GM18909 (cell line): ENCODE measurements around the gene PEX7.
"Not testable (repeated sequence)": the region's sequence is repeated elsewhere in the genome, so short reads cannot be mapped to it uniquely, and the experiment has no call there.

Experiments used
- ATAC-seq: cut with Tn5 transposase; IDR thresholded peaks from one replicate; pipeline ENCODE4 v1.9.1; 2021; ENCODE audit warnings: mild to moderate bottlenecking; ENCODE audit not compliant: unreplicated experiment, poor library complexity

PEX7 gene

GRCh38 chr6:136831873-136832562 is 9.6 kb downstream of the PEX7 start:
- ATAC-seq, result no peak

GRCh38 chr6:136840276-136841001 is 18.0 kb downstream of the PEX7 start:
- ATAC-seq, result no peak

DNA sequence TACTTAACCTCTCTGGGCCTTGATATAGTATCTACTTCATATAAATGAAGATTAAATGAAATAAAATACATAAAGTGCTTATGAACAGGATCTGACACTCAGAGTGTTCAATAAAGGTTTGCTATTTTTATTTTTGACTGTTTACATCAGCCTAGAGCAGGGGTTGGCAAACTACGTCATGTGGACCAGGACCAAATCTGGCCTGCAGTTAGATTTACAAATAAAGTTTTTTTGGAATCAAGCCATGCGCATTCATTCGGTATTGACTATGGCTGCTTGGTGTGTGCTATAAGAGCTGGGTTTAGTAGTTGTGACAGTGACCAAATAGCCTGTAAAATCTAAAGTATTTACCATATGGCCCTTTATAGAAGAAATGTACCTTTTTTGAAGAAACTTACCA is 20.8 kb downstream of the PEX7 start:
- no peak for ATAC-seq

- no peak for ATAC-seq
These were observed 23.7 kb downstream of the PEX7 start for GRCh38 chr6:136846046-136846445.

- not testable (repeated sequence) for ATAC-seq
These were observed 24.1 kb downstream of the PEX7 start for GRCh38 chr6:136846477-136846876.

DNA sequence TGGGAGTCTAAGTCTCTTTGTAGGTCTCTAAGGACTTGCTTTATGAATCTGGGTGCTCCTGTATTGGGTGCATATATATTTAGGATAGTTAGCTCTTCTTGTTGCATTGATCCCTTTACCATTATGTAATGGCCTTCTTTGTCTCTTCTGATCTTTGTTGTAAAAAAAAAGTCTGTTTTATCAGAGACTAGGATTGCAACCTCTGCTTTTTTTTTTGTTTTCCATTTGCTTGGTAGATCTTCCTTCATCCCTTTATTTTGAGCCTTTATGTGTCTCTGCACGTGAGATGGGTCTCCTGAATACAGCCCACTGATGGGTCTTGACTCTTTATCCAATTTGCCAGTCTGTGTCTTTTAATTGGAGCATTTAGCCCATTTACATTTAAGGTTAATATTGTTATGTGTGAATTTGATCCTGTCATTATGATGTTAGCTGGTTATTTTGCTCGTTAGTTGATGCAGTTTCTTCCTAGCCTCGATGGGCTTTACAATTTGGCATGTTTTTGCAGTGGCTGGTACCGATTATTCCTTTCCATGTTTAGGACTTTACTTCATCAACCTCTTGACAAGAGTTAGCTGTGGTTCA is 27.7 kb downstream of the PEX7 start:
- ATAC-seq, result not testable (repeated sequence)

DNA sequence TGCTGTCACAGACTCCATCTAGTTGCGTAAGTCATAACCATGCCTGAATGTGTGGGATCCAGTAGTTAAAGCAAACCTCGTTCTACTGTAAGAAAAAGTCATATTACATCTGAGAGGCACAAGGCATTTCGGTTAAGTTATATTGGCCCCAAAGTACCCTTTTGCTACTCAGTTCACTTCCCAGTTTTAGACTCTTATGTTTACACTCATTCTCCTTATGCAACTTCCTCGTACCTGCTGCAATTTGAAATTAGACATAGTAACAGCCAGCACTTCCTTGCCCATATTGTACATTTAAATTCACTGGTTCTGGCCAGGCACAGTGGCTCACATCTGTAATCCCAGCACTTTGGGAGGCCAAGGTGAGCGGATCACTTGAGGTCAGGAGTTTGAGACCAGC is 37.0 kb downstream of the PEX7 start:
- no peak for ATAC-seq

- no peak for ATAC-seq
These were observed 37.7 kb downstream of the PEX7 start for GRCh38 chr6:136860043-136860442.

DNA sequence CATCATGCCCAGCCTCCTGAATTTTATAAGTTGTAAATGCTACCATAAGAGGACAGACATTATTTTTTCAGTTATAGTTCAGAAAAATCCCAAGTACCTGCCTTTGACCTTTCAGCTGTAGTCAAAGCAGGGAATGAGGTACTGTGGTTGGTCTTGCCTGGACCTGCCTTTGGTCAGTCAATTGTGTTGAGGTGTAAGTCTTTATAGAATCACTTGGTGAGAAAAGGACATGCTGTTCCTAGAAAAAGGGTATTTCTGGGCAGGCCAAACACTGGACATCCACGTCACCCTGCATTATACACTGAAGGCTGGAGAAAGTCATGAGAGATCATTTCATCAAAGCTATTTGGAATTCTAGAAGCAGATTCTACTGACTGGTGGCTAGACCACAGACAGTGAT is 40.3 kb downstream of the PEX7 start:
- ATAC-seq, result no peak

GRCh38 chr6:136863752-136864151 is 41.4 kb downstream of the PEX7 start:
- no peak for ATAC-seq

DNA sequence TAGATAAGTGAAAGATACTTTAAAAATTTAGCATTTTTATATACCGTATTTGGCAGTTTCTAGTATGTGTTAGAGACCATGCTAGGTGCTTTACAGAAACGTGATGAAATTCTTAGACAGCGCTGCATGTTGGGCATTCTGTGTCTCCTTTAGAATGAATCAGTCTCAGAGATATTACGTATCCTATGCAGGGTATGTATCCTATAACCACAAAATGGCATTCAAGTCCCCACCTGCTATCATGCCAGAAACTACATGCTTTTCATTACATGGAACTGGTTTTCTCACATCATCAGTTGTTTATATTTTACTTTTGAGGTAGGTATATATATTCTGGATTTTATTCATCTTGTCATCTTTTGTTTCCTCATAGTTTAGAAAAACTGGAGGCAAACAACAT is 42.3 kb downstream of the PEX7 start:
- no peak for ATAC-seq

DNA sequence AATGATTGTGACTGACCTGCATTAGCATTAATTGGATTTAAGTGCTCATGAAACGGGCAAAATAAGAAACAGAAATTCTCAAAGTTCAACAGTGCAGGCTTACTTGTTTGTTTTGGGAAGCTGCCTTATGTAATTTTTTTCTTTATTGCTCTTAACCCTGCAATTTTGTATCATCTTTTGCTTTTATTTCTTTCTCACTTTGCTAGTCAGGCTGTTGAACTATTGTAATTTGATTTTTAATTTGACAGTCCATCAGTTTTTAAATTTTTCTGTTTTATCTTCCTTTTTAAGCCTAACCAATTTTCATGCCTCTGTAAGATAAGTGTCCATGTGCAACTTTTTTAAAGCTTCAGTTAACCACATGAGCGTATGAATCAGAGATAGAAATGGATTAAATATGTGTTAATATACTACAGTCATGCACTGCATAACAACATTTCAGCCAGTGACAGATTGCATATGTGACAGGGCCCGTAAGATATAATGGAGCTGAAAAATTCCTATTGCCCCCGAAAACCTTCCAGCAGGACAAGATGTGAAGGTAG is 44.6 kb downstream of the PEX7 start:
- no peak for ATAC-seq

GRCh38 chr6:136869451-136869850 is 47.1 kb downstream of the PEX7 start:
- no peak for ATAC-seq

GRCh38 chr6:136873748-136874147 is 51.4 kb downstream of the PEX7 start:
- no peak for ATAC-seq

DNA sequence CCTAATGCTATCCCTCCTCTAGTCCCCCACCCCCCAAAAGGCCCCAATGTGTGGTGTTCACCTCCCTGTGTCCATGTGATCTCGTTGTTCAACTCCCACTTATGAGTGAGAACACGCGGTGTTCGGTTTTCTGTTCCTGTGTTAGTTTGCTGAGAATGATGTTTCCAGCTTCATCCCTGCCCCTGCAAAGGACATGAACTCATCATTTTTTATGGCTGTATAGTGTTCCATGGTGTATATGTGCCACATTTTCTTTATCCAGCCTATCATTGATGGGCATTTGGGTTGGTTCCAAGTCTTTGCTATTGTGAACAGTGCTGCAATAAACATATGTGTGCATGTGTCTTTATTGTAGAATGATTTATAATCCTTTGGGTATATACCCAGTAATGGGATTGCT is 54.1 kb downstream of the PEX7 start:
- ATAC-seq, result not testable (repeated sequence)

GRCh38 chr6:136880748-136881460 is 58.5 kb downstream of the PEX7 start:
- ATAC-seq, result no peak

DNA sequence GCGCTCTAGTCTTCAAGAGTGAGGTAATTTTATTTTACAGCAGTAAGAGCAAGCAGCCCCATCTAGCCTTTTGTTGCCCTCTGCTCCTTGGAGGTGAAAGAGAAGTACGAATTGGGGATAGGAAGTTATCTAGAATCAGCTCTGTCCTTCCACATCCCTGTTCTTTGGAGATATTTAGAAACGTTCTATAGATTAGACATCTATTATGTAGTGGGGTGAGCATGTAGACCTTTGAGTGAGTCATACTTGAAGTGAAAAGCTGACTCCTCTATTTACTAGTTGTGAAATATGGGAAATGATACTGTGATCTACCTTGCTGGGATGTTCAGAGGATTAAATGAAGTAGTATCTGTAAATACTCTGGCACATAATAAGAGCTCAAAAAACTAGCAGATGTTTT is 63.7 kb downstream of the PEX7 start:
- no peak for ATAC-seq

DNA sequence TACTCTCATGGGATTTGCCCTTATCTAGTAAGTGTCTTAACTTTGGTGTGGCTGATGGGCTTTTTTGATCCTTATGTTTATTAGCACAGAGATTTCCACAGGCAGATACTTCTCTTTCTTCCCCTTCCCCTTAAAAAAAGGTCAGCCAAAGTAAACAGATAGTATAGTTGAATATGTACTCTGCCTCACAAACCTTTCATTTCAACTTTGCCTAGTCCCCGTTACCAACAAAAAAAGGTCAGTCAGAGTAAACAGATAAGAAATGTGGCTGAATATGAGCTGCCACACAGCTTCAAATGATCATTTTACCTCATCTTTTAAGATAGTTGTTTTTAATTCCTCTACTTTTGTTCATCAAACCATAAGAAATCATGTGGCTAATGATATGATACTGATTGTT is 65.6 kb downstream of the PEX7 start:
- ATAC-seq, result no peak

- ATAC-seq, result no peak
These were observed 67.1 kb downstream of the PEX7 start for GRCh38 chr6:136889271-136890193.
